Fibroblast of lung (primary cell): Measurements from ENCODE around the gene ZNF451.

Experiments
- EZH2 ChIP-seq: IDR thresholded peaks from 2 replicates; pipeline ENCODE4 v1.5.1; 2012; ENCODE audit warnings: low read length, control low read depth, mild to moderate bottlenecking; ENCODE audit errors: missing control alignments
- TF ChIP-seq, protein P1 (sequence below), 2 donors: IDR thresholded peaks in 1 of 2; conservative IDR thresholded peaks in 1 of 2; 1 replicate in 1 of 2; 2 replicates in 1 of 2; pipeline ENCODE4 v1.5.1; 2011 to 2012; ENCODE audit warnings: low read length in 2 of 2, control low read depth in 1 of 2, inconsistent platforms in 1 of 2, low read depth in 1 of 2, mild to moderate bottlenecking in 1 of 2

DNA sequence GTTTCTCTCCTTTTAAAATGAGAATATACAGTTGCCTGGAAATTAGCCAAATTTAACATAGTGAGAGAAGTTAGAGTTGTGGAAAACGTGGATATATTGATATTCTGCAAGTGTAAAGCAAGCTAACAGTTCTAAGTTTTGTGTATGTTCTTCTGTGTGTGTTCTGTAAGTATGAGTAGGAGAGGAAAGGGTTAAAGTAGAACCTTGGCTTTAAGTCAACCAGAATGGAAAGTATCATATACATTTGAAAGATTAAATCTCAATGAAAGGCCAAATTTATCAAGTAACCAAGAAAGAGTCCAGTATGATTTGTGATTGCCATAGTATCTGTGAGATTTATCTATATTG is 52.2 kb downstream of the ZNF451 start:
- TF ChIP-seq EZH2, result no peak
- TF ChIP-seq, protein P1, sequence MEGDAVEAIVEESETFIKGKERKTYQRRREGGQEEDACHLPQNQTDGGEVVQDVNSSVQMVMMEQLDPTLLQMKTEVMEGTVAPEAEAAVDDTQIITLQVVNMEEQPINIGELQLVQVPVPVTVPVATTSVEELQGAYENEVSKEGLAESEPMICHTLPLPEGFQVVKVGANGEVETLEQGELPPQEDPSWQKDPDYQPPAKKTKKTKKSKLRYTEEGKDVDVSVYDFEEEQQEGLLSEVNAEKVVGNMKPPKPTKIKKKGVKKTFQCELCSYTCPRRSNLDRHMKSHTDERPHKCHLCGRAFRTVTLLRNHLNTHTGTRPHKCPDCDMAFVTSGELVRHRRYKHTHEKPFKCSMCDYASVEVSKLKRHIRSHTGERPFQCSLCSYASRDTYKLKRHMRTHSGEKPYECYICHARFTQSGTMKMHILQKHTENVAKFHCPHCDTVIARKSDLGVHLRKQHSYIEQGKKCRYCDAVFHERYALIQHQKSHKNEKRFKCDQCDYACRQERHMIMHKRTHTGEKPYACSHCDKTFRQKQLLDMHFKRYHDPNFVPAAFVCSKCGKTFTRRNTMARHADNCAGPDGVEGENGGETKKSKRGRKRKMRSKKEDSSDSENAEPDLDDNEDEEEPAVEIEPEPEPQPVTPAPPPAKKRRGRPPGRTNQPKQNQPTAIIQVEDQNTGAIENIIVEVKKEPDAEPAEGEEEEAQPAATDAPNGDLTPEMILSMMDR (conservative IDR thresholded peaks at IDR 0.05 in 1 of 2, IDR thresholded peaks at IDR 0.05 in 1 of 2; ENCODE audit: low read depth in 1 of 2, low read length in 2 of 2), result no peak
